ENCODE measurements around the gene IFNAR2.

DNA sequence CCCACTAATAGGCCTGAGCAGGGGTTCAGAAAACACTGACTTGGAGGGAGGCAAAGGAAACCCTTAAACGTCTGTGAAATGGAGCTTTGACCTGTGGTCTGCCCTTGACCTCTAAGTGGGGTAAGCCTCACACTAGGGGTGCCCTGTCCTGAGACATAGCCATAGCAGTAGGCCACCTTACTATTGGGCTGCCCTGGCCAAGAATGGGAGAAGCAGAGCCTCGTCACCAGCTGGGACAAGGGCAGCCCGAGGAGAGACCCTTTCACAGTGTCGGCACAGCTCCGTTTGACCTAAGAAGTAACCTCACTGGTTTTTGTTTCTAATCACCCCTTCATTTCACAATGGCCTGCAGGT is 26.4 kb upstream of the IFNAR2 start:
- TF ChIP-seq EZH2 (IDR thresholded peaks at IDR 0.05; ENCODE audit: borderline replicate concordance, low read depth, low read length, severe bottlenecking) (no peak), CTCF (IDR thresholded peaks at IDR 0.05; ENCODE audit: borderline replicate concordance, extremely low read depth, low read length, poor library complexity, severe bottlenecking) (no peak)

Measured in DND-41 (cell line).